ENCODE measurements around the gene SLC35B2. TPM values are rescaled to one million over a fixed set of nuclear protein-coding genes. Genes with fewer than 3 reads are reported as not detected.

Gene SLC35B2
- total RNA-seq, 1 donor from 2014 or later, result 23.8 TPM

GRCh38 chr6:44258325-44258863 lies 1.1 kb upstream of the SLC35B2 start:
- intact Hi-C loops (cut with DNase I), result no loop called here
- H3K36me3 ChIP-seq, result peaks cover 47% of the 10 kb centered on the region
- H3K4me1 ChIP-seq, result peaks cover 49% of the 10 kb centered on the region
- no peaks in the 10 kb centered on the region for H3K27me3 ChIP-seq (ENCODE audit: low read depth)
- H3K27ac ChIP-seq, result no peak overlapping the region
- no peak overlapping the region for H3K4me3 ChIP-seq
- DNase-seq (no peak), ATAC-seq (no peak)
- no peak for TF ChIP-seq CTCF (IDR thresholded peaks at IDR 0.05)
- H3K9me3 ChIP-seq, result no peaks in the 10 kb centered on the region

DNA sequence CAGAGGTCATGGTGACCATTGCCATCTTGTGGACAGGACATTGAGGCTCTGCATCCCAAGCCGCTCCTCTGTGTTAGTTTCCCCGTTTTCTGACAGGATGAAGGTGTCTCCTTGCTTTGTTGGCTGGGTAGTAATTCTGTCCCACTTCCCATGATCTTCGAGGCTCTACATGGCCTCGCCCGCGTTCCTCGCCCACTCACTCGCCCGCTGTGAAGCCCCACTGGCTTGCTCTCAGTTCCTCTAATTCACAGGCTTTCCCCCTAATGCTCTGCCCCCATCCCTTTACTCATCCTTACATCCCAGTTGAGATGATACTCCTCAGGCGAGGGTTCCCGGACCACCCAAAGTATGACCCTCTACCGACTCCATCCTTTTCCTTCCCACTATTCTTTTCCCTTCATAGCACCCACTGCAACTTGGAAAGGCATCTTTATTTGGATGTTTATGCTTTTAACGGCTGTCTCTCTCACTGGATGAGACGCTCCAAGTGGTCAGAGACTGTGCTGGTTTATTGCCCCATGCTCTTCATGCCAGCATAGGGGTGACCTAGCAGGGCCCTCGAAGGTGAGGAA lies 511 bp upstream of the SLC35B2 start:
- peak overlapping the region; percentile 87 for H3K27ac ChIP-seq
- H3K4me1 ChIP-seq, result peaks cover 44% of the 10 kb centered on the region
- peak overlapping the region; percentile 96 for H3K4me3 ChIP-seq
- H3K9me3 ChIP-seq, result no peaks in the 10 kb centered on the region
- peaks cover 53% of the 10 kb centered on the region for H3K36me3 ChIP-seq
- intact Hi-C loops (cut with DNase I), result no loop called here
- no peak for TF ChIP-seq CTCF (IDR thresholded peaks at IDR 0.05)
- no peak for DNase-seq
- no peaks in the 10 kb centered on the region for H3K27me3 ChIP-seq (ENCODE audit: low read depth)
- ATAC-seq, result no peak

- Histone ChIP-seq H3K4me1 (peaks cover 40% of the 10 kb centered on the region), H3K9me3 (no peaks in the 10 kb centered on the region), H3K36me3 (peaks cover 64% of the 10 kb centered on the region), H3K27me3 (ENCODE audit: low read depth) (no peaks in the 10 kb centered on the region), H3K27ac (peak overlapping the region; percentile 87), H3K4me3 (peak overlapping the region; percentile 96)
- no peak for DNase-seq
- no peak for TF ChIP-seq CTCF (IDR thresholded peaks at IDR 0.05)
- intact Hi-C loops (cut with DNase I), result no loop called here
- ATAC-seq, result no peak
Measured at GRCh38 chr6:44256775-44257024, 628 bp downstream of the SLC35B2 start.

- peak overlapping the region; percentile 96 for H3K4me3 ChIP-seq
- no peak for TF ChIP-seq CTCF (IDR thresholded peaks at IDR 0.05)
- H3K36me3 ChIP-seq, result peaks cover 70% of the 10 kb centered on the region
- H3K27ac ChIP-seq, result peak overlapping the region; percentile 87
- no peak for DNase-seq
- H3K9me3 ChIP-seq, result no peaks in the 10 kb centered on the region
- intact Hi-C loops (cut with DNase I), result no loop called here
- peak; percentile 1 to 19 for ATAC-seq
- peaks cover 38% of the 10 kb centered on the region for H3K4me1 ChIP-seq
- H3K27me3 ChIP-seq (ENCODE audit: low read depth), result no peaks in the 10 kb centered on the region
Measured at GRCh38 chr6:44255871-44256774, 1.2 kb downstream of the SLC35B2 start.

DNA sequence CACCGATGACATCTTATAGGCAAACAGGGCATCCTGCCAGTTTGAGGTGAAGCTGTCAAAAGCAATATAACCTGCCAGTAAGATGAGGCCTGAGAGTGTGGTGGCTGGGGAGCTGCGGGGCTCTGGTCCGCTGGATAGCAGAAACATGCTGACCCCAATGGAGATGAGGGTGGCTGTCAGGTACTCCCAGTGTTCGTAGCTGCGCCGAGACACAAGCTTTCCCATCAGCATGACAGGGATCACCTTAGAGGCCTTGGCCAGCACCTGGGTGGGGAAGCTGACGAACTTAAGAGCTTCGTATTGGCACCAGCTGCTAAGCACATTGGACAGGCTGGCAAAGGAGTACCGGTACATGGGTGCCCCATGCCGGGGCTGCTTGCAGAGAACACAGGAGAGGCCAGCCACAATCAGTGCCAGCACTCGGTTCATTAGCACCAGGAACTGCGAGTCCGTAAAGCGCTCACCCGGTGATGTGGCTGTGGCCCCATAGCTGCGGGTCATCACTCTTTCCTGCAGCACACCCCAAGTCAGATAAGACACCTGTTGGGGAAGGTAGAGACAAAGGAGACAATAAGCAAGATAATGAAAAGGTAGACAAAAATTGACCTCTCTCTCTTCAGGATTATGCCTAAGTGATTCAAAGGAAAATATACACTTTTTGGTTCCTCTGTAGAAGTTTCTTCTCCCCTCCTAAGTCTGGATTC lies 2.1 kb downstream of the SLC35B2 start:
- no peak overlapping the region for H3K27ac ChIP-seq
- DNase-seq (no peak), ATAC-seq (no peak)
- H3K4me3 ChIP-seq, result no peak overlapping the region
- no peak for TF ChIP-seq CTCF (IDR thresholded peaks at IDR 0.05)
- no peaks in the 10 kb centered on the region for H3K9me3 ChIP-seq
- intact Hi-C loops (cut with DNase I), result no loop called here
- H3K27me3 ChIP-seq (ENCODE audit: low read depth), result no peaks in the 10 kb centered on the region
- H3K4me1 ChIP-seq, result peaks cover 43% of the 10 kb centered on the region
- peaks cover 77% of the 10 kb centered on the region for H3K36me3 ChIP-seq
